ENCODE measurements around the gene NEDD8. TPM values are rescaled to one million over a fixed set of nuclear protein-coding genes. Genes with fewer than 3 reads are reported as not detected.

The NEDD8 gene
- total and polyA plus RNA-seq, 2 donors (not counting 3 experiments of a cell fraction or from before 2014, with no cell fraction given): 243 to 316 TPM

DNA sequence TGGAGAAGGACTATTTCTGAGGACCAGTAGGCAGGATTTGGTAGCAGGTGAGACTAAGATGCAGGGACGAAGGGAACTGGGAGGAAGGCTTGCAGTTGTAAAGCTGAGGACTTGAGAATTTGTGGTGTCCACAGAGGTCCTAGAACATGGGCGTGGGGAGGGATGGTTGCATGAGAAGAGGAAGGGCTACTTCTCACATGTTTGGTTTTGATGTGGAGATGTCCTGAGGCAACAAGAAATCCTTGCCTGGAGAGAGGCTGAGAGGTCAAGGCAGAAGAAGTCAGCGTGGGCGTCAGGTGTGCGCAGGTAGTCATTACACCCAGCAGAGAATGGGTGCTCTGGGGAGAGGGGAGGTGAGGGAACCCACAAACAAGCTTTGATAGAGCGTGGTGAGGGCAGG, 44.9 kb upstream of the NEDD8 start:
- no TSS peak for BruUV-seq (replicated peaks)
- dilution Hi-C loops (cut with MboI; ENCODE audit: extremely low pct_ligation_motif_present, low sequenced_read_pairs): no loop called here
- Histone ChIP-seq H3K79me2 (ENCODE audit: control insufficient read depth, insufficient read depth, low read length) (no peaks in the 10 kb centered on the region), H3K27me3 (ENCODE audit: control insufficient read depth in 2 of 2, insufficient read depth in 2 of 2, low read length in 2 of 2) (no peaks in the 10 kb centered on the region), H3K27ac (ENCODE audit: insufficient read depth, low read depth, low read length) (no peak overlapping the region), H3K9me3 (replicated peaks; ENCODE audit: control insufficient read depth, insufficient read depth, low read length) (no peaks in the 10 kb centered on the region), H3K4me2 (ENCODE audit: insufficient read depth, low read length) (no peak overlapping the region), H3K36me3 (ENCODE audit: control insufficient read depth in 2 of 2, extremely low read depth in 1 of 2, insufficient read depth in 2 of 2, low read length in 2 of 2) (no peaks in the 10 kb centered on the region), H4K20me1 (replicated peaks; ENCODE audit: control insufficient read depth, extremely low read depth, insufficient read depth, low read length) (no peaks in the 10 kb centered on the region), H3K9me1 (replicated peaks; ENCODE audit: control insufficient read depth, extremely low read depth, insufficient read depth, low read length) (no peaks in the 10 kb centered on the region), H3K4me1 (ENCODE audit: control insufficient read depth, extremely low read depth, insufficient read depth, low read length) (no peaks in the 10 kb centered on the region), H3K9ac (replicated peaks; ENCODE audit: extremely low read depth, insufficient read depth, low read length) (no peak overlapping the region), H2AFZ (ENCODE audit: low read depth, low read length) (no peak overlapping the region), H3K4me3 (replicated peaks in 1 of 3; ENCODE audit: insufficient read depth in 1 of 3, low read depth in 1 of 3, low read length in 3 of 3) (no peak overlapping the region)
- FAIRE-seq (no peak), DNase-seq (ENCODE audit: low read depth, low spot score) (no peak)
- ChIA-PET CTCF (interaction anchor here (0.9 to 1.0 kb wide), 2 partner anchors 20 to 31 kb away, joined by 3 to 4 read pairs; partner anchors contain the start of gene CIDEB), POLR2A (no interaction called here)
- intact Hi-C loops (cut with micrococcal nuclease): no loop called here
- TF ChIP-seq FOS (IDR thresholded peaks at IDR 0.05; ENCODE audit: borderline replicate concordance, insufficient read depth, low read length) (no peak), GATA2 (IDR thresholded peaks at IDR 0.05; ENCODE audit: insufficient read depth, insufficient read length, low read depth, low read length) (no peak), JUN (IDR thresholded peaks at IDR 0.05; ENCODE audit: borderline replicate concordance, insufficient read depth, insufficient read length, low read depth) (no peak), MYC (IDR thresholded peaks at IDR 0.05; ENCODE audit: low read depth, low read length) (no peak), EZH2 (IDR thresholded peaks at IDR 0.05; ENCODE audit: borderline replicate concordance, low read depth, low read length, severe bottlenecking) (no peak), POLR2A (IDR thresholded peaks at IDR 0.05; ENCODE audit: low read depth, low read length) (no peak), POLR2AphosphoS5 (IDR thresholded peaks at IDR 0.05; ENCODE audit: insufficient read depth, low read depth, low read length) (no peak)
- TF ChIP-seq, protein P1, sequence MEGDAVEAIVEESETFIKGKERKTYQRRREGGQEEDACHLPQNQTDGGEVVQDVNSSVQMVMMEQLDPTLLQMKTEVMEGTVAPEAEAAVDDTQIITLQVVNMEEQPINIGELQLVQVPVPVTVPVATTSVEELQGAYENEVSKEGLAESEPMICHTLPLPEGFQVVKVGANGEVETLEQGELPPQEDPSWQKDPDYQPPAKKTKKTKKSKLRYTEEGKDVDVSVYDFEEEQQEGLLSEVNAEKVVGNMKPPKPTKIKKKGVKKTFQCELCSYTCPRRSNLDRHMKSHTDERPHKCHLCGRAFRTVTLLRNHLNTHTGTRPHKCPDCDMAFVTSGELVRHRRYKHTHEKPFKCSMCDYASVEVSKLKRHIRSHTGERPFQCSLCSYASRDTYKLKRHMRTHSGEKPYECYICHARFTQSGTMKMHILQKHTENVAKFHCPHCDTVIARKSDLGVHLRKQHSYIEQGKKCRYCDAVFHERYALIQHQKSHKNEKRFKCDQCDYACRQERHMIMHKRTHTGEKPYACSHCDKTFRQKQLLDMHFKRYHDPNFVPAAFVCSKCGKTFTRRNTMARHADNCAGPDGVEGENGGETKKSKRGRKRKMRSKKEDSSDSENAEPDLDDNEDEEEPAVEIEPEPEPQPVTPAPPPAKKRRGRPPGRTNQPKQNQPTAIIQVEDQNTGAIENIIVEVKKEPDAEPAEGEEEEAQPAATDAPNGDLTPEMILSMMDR (IDR thresholded peaks at IDR 0.05; ENCODE audit: extremely low read depth in 1 of 2, insufficient read depth in 1 of 2, low read depth in 1 of 2, low read length in 2 of 2): no peak
- TF ChIP-seq, protein P2, sequence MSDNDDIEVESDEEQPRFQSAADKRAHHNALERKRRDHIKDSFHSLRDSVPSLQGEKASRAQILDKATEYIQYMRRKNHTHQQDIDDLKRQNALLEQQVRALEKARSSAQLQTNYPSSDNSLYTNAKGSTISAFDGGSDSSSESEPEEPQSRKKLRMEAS (IDR thresholded peaks at IDR 0.05; ENCODE audit: insufficient read depth, insufficient read length): no peak

All from endothelial cell of umbilical vein (primary cell).